GM21529 (cell line): ENCODE measurements around the gene GRIK1.
A peak's percentile ranks its signal among the peaks of the same experiment; 100 is the strongest.

Source experiments
- ATAC-seq: cut with Tn5 transposase; IDR thresholded peaks from one replicate; pipeline ENCODE4 v1.9.1; 2021; ENCODE audit not compliant: unreplicated experiment

The GRIK1 gene

DNA sequence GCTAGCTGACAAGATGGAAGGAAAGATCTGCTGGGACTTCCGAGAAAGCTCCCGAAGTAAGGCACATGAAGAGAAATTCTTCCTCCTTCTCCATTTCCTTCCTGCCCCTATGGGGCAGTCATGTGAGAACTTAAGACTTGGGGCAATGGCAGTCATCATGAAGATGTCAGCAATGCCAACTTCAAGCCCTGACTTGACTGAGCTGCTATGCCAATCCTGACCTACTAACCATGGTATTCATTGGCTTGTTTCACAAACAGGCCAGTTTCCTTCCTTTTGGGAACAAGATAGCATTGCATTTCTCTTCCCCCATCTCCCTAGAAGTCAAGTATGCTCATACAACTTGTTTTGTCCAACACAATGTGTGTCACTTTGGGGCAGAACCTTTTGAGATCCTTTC is 25.5 kb downstream of the GRIK1 start:
- ATAC-seq: no peak

DNA sequence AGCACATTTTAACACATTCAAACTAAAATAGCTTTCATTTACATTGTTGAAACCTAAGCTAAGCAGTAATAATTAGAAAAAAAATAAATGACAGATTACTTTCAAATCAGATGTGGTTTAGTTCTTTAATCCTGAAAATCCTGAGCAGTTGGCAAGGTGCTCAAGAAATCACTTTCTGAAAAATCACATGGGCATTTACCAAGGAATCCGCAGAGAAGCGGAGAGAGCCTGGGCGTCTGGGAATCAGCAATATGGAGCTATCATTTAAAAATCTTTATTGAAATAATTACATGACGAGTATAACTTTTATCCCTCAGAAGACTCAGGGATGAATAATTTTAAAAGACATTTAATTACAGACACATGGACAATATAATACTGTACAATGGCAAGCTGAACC is 30.2 kb downstream of the GRIK1 start:
- ATAC-seq: no peak

DNA sequence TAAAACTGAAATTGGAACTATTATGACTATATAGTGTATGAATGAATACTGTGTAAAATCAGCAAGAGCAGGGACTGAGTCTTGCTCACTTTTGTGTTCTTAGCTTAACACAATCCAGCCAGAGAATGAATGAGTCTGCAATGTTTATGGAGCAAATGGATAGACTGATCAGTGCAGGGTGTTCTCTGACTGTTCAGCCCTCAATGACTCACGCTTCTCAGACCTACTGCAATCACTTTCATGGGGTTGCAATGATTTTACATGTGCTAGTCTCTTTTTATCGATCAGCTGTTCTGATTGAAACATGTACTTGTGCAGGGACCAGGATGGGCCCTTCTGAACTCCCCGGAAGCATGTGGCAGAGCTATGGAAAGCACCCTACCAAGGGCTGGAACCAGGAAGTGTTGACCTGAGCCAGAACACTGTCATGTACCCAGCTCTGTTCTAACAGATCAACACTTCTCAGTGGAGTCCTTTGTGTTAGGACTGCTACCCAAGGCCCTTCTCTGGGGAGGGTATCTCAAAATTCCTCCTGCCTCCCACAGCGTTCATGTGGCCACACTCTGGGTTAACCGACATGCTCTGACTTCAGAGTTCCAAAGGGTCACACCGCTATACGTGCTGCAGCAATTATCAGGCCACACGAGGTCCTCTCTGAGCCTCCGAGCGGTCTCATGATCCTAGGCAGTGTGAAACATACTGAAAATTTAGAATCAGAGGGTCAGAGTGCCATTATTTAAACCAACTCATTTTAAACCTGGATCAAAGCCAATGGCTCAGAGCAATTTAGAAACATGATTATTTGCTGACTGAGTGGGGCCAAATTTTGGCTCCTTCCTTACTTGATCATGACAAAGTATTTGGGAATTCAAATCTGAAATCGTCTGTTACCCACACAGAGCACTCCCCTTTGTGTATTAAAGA is 35.2 kb downstream of the GRIK1 start:
- ATAC-seq: no peak

DNA sequence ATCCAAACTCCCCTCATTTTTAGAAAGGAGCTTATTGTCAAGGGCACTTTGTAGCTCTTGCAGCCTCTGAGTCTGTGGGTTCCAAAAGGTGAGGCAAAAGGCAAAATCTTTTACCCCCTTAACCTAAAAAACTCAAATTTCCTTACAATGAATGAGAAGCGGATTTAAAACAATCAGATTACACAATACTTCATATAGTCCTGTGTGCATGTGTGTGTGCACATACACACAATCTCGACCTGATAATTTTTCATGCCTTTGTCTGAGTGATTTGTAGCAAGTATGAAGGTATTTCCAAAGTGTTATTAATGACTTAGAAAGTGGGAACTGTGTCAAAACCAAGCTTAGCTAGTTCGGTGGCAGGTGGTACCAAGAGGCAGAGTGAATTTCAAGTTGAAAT is 42.9 kb downstream of the GRIK1 start:
- no peak for ATAC-seq

DNA sequence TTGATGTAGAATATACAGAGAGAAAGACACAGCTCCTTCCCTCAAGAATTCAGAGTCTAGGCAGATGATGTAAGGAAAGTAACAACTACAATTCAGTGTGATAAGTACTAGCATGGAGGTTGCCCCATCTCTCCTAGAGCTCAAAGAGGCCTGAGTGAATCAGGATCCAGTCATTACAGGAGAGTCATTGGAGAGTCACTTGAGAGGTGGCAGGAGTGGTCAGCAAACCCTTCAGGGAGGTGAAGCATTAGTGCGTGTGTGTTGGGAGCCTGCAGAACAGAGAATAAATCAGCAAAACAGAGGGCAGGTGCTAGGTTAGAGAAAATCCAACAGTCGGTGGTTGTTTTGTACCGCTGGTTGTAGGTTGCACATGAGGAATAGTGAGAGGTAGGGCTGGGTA is 46.1 kb downstream of the GRIK1 start:
- ATAC-seq: no peak

DNA sequence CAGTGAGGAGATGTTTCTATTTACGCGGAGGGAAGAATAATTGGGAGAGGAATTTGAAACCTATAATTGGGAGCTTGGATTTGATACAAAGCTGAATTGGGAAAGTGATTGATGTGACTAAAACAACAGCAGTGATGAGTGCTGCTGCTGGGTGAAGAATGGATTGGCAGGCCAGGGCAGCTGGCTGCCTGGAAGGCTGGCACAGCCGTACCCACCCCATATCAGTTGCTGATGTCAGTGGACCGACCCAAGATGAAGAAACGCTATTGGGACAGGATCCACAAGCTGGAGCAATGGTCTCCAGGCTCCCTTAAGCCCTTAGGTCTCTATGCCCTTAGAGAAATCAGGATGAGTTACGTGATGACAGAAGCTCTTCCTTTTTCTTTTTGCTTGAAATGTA is 47.4 kb downstream of the GRIK1 start:
- no peak for ATAC-seq

DNA sequence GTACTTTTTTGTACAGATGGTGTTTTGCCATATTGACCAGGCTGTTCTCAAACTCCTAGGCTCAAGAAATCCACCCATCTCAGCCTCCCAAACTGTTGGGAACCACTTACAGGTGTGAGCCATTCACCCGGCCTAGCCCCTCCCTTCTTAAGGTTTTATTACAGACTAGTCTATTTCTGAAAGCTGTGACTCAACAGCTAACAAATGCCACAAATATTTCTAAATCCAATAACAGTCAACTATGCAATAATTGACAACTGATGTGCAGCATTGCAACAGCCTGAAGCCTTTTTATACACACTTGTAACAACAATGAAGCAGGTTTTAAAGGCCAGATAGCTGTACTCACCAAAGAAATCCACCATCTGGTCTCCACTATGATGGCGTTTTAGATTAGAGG is 51.4 kb downstream of the GRIK1 start:
- no peak for ATAC-seq

DNA sequence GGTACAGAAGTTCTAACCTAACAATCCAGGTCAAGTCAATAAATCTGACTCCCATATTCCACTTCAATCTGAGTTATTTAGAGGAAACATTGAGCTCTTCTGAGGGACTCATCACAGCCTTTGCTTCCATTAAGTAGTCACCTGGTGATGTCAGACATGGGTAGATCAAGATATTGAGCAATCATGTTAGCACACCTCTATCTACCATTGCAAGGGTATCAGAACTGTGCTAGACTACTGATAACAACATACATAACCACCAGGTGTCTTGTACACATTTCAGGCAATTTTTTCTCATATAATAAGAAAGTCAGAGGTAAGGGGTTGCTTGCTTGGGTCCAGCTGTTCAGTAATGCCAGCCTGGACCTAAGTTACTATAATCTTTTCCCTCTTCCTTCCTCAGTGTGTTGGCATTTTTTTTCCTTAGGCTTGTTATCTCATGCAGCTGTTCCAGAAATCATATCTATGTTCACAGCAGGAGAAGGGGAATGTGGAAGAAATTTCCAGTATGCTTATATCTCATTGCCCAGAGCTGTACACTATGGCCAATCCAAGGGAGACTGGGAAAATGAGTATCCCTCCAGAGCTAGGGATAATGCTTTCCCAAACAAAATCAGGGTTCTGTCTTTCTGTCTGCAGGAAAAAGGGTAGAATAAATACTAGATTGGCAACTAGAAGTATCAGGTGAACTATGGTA is 52.3 kb downstream of the GRIK1 start:
- no peak for ATAC-seq

DNA sequence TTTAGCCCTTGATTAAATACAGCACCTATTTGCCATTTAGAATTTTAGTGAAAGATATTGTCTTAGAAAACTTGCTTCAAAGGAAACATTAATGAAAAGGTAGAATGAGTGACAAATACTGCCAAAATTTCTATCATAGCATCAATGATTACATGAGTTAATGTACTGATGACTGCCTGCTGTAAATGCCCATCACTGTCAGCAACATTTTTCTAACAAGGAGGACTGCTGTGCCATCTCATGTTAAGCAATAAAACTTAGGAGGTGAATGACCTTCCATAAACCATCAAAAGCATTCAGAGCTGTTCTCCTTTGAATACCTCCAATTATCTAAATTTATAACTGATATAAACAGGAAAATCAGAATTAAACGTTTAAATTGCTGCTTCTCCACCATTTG is 54.3 kb downstream of the GRIK1 start:
- ATAC-seq: no peak

DNA sequence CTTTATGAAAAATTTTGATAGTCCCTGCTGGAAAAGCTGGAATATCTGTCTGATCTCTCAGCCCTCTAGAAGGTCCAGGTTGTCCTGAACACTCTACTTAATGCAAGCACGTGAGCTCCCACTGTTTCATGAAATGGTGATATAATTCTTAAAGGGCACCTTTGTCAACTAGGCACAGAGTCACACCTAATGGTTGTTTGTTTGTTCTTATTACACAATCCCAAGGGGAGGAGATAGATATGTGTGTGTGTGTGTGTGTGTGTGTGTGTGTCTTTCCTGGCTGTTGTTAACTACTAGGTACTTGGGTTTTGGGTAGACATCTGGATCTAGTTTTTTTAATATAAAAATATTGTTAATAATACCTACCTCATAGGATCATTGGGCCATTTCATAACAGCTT is 63.9 kb downstream of the GRIK1 start:
- ATAC-seq: no peak

DNA sequence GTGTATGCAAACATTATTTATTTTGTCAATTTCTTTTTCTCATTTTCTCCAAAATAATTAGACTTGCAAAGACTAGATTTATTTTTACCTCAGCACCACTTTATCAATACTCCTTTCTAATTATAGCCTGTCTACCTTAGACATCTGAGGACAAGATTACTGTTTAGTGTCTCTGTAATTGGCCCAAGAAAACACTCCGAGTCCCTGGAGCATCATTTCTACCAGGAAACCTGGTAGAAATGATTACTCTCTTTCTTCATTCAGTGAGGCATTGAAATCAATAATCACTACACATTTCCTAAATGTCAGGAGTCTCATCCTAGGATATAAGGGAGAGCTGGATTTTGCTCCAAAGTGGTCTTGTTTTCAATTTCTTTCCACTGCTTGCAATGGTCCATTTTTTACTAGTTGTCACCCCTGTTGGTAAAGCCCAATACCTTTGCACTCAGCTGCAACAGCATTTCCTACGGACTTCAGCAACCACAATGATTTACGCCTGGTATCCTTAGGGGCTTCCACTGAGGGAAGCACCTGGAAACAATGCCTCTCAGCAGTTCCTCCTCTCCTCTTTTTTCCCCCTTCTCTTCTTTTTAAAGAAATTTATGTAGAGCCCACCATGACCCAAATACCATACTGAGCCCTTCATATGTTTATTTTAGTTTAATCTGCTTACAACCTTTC is 64.6 kb downstream of the GRIK1 start:
- ATAC-seq: no peak

DNA sequence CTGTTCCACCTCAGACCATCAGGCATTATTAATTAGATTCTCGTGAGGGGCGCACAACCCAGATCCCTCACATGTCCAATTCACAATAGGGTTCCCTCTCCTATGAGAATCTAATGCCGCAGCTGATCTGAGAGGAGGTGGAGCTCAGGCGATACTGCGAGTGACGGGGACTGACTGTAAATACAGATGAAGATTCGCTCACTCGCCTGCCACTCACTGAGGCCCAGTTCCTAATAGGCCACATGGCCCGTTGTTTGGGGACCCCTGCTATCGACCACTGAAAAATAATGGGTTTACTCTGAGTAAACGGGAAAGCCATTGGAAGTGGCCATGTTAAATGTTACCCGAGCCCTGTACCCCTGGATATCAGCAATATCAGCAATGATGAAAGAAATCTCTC is 65.9 kb downstream of the GRIK1 start:
- no peak for ATAC-seq

DNA sequence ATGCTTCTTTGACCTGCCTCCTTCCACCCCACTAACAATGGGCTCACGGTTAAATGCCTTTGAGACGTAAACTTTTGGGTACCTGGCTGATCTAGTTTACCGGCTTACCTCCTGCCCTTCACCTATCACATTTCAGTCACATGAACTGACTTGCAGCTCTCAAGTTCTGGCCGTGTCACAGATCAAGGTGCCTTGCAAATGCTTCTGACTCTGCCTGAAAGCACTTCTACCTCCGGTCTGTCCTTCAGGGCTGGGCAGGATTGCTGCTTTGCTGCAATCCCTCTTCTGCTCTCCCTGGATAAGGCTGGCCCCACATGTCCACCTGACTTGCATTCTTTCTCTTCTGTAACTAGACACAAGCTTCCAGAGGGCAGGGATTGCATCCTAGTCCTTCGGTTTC is 69.0 kb downstream of the GRIK1 start:
- no peak for ATAC-seq

DNA sequence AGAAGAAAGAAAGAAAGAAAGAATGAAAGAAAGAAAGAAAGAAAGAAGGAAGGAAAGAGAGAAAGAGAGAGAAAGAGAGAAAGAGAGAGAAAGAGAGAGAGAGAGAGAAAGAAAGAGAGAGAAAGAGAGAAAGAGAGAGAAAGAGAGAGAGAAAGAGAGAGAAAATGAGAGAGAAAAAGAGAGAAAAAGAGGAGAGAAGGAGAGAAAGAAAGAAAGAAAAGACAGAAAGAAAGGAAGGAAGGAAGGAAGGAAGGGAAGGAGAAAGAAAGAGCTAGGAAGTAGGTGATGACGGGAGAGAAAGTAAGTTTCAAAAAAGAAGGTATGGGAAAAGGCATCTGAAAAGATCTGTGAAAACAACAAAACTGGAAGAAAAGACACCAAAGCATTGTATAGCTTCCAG is 72.0 kb downstream of the GRIK1 start:
- ATAC-seq: no peak

DNA sequence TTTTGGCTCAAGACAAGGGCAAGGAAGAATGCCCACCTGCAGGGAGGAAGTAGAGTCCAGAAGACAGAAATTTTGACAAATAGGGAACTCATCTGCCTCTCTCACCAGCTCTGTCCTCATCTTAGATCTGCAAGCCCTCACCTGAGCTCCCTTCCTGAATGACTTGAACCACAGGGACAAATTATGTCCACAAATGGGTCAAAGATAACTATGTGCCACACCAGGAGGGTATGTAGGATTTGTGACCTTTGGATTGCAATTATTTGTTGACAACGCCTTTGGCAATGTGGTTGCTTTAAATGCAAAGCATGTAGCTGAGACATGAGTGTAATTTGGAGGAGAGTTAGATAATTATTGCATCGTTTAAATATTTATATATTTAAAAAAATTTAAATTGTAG is 79.5 kb downstream of the GRIK1 start:
- ATAC-seq: no peak

DNA sequence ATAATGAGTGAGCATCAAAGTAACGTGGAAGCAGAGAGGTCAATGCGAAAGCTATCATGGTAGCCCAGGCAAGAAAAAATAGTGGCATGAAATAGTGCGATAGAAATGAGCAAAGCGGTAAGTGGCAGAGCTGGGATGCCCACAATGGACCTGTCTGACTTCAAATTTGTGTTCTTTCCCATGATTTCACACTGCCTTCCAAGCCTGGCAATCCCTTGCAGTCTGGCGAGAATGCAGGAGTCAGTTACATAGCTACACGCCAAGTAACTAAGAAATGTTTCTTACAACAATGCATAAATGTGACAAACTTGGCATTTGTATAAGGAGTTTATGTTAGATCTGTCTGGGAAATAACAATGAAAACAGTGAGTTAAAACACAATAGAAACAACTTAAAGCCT is 82.6 kb downstream of the GRIK1 start:
- no peak for ATAC-seq

DNA sequence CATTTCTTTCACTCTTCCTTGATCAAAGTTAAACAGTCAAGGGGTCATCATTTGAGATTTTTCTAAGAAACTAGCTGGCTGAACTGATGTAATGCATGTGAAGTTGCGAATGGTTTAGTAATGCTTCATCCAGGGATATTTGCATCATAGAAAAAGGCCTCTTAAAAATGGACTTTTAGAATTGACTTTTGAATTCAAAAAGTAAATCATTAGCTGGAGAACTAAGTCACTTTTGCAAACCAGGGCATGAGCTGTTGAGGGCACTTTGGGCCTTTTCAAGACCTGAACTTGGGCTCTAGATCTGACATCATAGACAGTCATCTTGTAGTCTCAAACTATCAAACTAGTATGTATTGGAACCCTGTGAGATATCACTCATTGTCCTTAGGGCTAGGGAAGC is 85.0 kb downstream of the GRIK1 start:
- ATAC-seq: no peak

DNA sequence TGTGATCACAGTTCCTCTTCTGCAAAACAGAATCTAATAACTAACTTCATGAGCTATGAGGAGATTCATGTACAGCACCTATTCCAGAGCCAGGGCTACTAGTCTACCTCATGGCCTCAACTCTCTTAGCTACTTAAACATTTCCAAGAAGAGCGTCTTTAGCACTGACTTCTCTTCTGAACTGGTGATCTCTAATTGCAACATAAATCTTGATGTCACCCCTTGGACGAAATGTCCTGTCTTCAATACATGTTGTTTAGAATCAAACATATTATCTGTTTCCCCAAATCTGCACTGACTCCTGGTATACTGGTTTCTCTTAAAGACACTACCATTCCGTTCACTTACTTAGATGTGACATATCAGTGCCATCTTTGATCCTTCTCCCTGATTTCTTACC is 88.2 kb downstream of the GRIK1 start:
- ATAC-seq: no peak

DNA sequence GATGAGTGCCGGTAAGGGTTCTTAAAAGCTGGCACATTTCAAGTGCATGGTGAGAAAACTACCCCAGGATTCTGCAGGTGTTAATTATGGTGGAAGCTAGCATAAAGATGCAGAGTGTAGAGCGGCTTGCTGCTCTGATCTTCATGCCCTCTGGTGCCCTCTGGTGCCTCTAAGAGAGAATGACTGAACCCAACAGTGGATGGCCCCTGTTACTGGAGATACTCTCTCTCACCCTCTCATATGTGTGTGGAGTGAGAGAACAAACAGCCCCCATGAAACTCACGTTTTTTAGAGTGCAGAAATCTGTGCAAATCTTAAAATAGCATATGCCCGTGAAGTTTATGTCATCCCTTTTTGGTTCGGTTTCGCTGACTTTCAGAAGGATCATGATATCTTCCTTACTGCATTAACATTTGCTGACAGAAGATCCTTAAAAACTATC is 90.0 kb downstream of the GRIK1 start:
- ATAC-seq: peak; percentile 99

DNA sequence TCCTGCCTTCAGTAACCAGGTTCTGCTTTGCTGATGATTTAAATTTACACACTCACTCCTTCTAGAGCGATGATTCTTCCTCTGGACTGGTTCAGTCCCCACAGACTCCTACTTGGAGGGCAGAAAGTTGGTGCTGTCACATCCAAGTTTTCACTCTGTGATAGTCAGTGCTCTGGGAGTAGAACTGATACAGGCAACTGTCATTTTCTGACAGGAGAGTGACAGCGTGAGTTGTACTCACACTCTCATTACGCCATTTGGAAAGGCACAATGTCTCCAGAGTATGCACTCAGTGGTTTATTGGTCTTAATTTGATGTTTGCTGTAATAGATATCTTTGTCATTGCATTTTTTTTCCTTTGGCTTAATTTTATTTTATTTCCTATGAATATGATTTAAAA is 96.0 kb downstream of the GRIK1 start:
- no peak for ATAC-seq

DNA sequence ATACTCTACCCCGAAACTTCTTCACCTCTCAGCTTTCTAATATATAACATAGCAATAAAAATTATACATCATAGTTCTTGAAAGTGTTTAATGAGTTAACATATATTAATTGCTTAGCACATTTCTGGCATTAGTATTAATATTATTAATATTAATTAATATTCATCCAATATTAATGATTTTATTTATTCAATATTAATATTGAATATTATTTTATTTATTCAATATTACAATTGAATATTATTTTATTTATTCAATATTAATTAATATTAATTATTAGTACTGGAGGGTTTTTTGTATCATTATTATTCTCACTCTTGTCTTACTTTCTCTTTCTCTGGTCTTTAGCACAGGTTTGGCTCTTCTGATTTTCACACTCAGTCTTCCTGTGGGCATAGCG is 105.2 kb downstream of the GRIK1 start:
- no peak for ATAC-seq

DNA sequence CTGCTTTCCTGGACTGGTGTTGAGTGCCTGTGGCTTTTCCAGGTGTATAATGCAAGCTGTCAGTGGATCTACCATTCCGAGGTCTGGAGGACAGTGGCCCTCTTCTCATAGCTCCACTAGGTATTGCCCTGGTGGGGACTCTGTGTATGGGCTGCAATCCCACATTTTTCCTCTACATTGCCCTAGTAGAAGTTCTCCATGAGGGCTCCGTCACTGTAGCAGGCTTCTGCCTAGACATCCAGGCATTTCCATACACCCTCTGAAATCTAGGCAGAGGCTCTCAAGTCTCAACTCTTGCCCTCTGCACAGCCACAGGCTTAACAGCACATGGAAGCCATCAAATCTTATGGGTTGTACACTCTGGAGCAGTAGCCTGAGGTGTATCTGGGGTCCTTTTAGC is 107.6 kb downstream of the GRIK1 start:
- ATAC-seq: no peak
